CD4-positive, alpha-beta T cell treated with Interleukin-4 for 4 hours (primary cell): ENCODE results near the gene GSN.

Experiments
- DNase-seq: peaks from one replicate; pipeline ENCODE4 v3.0.0-alpha.2; 2020

Gene GSN

DNA sequence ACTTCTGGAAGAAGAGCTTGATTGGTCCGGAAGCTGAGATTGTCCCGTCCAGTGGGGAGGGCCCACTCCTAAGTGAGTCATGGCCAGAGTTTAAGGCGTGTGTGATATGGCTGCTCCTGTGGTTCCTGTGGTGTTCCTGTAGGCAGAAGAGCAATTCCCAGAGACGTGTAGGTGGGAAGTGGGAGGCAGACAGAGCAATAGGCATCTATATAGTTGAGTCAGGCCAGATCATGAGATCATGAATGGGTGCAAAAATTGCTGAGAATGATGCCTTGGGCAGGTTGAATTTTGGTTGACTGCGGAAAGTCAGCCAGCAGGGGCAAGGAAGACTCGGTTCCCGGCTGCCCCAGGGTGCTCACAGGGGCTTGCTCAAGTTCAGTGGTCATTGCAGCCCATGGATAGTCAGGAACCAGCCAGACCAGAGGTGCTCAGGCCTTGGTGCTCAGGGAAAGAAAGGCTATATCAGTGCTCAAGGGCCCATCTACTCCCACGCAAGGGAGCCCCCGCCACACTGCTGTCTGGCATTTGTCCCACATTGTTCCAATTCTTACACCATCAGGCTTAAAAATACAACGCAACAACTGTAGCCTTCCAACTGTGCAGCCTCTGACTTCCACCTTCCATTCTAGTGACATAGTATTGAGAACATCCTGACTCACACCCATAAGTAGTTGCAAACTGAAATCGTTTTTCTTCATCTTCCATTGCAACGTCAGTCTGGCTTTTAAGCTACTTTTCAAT is 21.0 kb upstream of the GSN start:
- DNase-seq: no peak

DNA sequence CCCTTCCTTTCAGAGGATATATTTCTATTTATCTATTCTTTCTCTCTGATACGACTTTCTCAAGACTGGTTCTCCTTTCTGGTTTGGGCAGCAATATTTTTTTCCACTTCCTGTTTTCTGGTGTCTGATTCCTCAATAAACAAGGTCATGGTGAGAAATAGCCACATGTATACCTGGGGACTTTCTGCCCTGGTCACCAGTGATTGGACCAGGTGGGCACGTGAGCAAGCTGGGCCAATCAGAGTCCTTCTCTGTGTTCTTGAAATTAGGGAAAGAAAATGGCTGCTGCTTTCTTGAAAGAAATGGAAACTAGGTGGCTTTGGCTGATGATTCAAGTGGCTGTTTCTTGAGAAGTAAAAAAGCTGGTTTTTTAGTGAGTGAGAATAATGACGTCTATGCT is 18.4 kb upstream of the GSN start:
- no peak for DNase-seq

DNA sequence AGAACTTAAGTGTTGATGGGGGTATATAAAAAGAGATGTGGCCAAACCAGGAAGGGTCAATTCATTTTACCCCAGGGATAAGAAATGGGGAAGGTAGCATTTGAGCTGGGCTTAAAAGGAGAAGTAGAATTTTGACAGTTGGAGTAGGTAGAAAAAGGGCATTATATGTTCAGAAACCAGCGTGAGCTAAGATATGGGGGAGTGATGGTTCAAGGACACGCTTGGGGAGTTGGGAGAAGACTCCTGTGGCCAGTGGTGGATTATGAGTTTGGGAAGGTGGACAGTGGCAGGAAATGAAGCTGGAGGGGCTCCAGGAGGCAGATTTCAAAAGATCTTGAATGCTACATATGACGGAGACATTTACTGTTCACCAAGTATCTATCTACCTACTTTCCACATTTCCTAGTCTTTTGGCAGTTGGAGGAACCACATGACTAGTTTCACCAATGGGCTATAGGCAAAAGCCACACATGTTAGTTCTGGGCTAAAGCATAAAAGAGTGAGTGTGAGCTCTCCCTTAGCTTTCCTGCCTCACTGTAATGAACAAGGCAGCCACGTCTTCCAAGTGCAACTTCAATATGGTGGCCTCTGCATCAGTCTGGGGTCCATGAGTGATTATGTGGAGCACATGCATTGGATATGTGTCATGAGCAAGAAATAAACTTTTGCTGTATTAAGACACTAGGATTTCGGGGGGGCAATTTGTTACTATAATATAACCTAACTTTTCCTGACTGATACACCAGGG is 15.7 kb upstream of the GSN start:
- no peak for DNase-seq

DNA sequence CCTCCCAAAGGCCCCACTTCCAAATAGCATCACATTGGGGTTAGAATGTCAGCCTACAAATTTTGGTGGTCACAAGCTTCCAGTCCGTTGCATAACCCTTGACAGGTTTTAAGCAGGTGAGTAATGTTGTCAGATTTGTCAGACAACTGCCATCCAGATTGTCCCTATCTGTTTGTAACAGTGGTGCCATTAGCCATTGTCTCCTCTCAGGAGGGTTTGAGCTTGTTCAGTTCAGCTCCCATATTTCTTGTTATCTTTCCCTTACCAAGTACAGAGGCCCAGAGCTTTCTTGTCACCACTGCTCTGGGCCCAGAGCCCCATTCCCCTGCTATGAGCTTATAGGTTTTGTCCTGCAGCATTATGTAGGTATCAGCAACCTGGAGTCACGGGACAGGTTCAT is 14.8 kb upstream of the GSN start:
- DNase-seq: no peak

DNA sequence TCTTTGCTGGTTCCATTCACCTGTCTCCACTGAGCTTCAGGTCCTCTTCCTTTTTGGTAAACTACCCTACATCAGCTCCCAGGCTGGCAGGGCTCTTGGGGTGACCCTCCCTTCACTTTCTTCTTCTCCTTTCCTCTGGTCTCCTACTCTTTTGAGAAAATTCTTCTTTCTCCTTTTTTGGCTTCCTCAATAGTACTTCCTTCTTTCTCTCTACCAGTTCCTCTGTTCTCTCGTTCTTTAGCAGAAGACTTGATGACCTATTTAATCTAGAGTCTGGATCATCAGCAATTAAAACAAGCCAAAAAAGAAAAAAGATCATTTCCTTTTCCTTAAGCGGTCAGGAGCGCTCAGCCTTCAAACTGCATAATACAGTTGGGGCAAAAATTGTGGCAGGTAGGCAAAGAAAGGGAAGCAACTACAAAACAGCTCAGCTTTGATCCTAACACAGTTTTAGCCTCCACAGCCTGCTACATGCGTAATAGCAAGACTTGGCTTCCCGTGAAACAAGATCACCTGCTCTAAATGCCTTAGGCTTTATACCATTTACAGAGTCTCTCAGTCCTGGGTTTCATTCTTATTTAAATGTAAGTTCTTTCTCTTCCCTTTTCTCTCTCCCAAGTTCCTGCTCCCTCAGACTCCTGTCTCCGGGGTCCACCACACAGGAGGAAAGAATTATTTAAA is 14.0 kb upstream of the GSN start:
- no peak for DNase-seq

DNA sequence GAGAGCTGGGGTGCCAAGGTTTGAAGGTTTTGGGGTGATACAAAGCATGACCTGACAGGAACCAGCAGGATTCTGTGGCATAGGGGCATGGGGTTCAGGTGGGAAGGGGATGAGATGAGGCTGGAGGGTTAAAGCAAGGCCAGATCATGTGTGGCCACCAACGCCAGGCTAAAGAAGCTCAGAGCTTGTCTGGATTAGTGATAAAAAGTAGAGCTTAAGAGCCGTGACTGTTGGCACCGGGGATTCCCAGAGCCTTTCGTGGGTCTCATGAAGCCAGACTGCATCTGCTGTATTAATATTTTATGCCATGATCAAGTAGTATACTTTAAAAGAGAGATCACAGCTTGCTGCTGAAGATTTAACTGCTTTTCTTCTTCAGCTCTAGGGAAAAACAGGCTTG is 8.5 kb upstream of the GSN start:
- DNase-seq: no peak

DNA sequence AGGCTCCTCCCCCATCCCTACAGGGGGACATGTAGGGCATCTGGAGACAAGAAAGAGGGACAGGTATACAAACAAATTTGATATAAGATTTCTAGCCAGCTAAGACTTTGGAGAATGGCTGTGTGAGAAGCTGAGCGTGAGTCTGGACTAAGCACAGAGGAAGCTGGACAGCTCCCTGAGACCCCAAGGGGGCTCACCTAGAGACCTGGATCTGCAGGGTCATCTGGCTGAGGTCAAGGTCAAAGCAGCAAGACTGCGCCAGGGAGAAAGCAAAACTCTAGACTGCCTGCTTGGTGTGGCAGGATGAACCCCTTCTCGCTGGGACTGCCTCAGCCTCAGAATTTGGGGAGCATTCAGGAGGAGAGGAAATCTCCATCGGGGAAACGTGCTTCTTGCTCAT is 8.0 kb upstream of the GSN start:
- no peak for DNase-seq

DNA sequence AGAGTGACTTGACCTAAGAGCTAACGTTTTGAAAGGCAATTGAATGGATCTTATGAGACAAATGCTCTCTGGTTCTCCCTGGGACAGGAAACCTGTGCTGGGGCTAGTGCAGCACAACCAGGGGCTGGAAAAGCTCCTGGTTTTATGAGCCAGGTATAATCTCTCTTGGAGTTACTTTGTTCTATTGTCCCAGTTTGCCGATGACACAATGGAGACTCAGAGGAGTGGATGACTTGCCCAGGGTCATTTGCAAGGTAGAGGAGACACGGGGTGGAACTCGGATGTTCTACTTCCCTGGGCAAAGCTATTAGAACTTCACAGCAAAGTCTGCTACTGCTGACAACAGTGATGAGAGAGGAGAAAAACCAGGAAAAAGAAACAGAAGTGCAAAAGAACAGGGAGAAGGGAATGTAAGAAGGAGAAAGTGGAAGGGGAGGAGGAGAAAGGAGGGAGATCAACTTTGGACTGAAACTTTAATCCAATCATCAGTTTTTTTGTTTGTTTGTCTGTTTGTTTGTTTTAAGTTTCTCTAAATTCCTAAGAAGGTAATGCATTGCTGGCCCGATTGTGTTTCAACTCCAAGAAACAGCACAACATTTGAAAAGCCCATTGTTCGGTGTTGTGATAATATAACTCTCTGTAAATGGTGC is 7.4 kb upstream of the GSN start:
- DNase-seq: no peak

DNA sequence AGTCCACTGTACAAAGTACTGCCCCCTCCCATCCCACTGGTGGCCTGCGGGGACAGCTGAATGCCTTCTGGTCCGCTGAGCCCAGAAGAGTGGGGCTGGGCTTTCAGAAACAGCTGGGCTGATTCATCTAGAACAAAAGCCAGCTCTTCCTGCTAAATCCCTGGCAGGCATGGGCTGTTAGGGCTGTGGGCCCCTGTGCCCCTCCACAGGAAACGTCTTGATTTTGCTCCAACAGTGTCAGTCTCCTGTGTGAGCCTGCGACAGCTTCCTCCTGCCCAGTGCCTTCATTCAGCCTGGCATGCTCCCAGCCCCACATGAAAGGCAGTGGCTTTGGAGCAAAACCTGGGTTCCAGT is 6.9 kb upstream of the GSN start:
- no peak for DNase-seq

DNA sequence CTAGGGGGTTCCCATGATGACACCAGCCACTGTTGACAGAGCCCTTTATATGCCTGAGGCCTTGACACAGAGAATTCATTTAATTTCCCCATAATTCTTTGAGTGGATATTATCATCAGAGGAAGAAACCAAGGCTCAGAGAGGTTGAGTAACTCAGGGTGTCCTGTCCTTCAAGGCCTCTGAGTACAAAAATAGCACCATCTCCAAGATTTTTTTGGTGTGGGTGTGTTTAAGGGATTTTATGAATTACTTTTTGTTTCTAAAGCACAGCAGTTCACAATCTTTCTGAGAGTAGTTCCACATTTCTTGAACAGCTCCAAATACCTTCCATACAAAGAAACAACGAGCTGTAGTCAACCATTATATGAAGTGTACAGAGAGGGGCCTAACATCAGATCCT is 6.2 kb upstream of the GSN start:
- no peak for DNase-seq

DNA sequence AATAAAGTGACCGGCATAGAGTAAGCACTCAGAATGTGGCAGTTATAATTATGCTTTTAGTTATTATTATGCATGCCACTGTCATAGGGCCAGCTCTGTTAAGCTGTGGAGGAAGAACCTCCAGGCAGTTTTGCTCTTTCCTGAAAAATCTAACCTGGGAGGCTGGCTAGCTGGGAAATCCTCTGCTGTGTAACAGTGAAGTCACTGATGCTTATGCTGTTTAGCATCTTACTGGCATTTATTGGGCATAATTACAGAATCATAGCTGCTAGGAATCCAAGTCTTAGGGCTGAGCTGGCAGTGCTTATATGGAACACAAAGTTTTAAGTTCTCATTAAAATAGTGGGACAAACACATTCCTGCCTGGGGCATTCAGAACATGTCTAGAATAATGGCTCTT is 5.5 kb upstream of the GSN start:
- no peak for DNase-seq

DNA sequence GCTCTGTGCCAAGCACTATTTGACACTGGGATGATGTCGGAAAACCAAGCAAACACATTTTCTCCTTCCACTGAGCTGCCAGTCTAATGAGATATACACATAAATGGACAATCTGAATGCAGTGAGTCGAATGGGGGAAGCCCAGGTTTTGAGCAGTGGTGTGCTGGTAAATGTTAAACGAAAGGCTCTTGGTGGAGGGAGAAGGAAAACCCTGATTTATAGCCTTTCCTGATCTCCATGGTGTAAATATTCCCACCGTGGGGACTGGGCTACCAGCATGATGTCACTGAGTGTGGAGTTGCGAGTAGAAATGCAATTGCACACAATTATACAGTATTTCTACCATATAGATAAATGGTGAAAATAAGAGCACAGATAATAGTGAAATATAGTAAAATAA is 5.0 kb upstream of the GSN start:
- DNase-seq: no peak

DNA sequence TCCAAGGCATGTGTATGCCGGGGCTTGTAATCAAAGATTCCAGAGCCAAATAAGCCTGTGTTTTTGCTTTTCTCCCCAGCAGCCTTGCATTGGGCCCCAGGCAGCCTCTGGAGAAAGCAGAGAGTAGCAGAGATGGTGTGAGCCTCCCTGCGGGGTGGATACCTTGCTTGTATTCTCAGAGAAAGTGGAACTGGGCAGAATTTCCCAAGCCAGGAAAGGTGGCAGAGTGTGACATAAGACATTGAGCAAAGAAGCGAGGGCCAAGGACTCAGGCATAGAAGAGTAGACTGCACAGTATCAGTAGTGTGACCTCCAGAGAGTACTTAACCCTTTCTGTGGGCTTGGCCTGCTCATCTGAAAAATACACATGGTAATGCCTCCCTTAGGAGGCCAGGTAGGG is 1.6 kb upstream of the GSN start:
- DNase-seq: no peak

DNA sequence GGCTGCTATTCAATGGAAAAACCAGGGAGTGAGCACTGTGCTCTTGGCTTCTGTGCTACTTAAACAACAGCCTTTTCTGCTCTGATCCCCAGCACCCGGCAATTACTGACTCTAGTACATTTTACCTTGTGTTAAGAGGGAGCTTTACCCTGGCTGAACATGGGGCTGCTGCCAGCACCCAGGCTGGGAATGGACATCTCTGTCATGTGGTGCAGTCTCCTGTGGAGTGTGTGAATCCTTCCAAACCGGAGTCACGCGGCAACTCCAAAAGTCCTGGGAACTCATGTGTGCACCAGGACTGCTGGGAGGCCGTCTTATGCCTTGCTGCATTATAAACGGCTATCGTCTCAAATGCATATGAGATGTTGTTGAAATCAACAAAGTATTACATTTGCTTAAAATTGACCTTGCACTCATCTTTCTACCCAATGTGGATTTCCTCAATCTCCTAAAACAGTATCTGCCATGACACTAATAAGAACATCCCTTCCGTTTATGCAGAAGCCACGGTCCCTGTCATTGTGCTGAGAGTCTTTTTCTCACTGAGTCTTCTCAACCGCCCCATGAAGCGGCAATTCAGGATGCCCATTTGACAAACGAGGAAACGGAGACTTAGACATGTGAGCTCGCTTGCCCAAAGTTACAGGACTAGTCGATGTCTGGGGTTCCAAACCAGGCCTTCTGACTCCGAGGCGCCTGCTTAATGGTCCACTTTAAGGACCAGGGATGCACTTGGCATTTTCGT is 884 bp upstream of the GSN start:
- DNase-seq: no peak

DNA sequence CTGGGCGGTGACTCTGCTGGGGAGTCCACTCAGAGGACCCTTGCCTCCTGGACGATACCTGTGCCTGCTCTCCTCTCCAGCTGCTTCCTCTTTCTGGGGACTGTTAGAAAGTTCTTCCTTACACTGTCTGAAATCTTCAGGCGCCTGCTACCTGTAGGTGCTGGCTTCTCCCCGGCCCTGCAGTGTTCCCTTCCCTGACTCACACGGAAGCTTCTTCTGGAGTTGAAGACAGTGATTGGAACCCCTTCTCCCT is 562 bp downstream of the GSN start:
- no peak for DNase-seq

DNA sequence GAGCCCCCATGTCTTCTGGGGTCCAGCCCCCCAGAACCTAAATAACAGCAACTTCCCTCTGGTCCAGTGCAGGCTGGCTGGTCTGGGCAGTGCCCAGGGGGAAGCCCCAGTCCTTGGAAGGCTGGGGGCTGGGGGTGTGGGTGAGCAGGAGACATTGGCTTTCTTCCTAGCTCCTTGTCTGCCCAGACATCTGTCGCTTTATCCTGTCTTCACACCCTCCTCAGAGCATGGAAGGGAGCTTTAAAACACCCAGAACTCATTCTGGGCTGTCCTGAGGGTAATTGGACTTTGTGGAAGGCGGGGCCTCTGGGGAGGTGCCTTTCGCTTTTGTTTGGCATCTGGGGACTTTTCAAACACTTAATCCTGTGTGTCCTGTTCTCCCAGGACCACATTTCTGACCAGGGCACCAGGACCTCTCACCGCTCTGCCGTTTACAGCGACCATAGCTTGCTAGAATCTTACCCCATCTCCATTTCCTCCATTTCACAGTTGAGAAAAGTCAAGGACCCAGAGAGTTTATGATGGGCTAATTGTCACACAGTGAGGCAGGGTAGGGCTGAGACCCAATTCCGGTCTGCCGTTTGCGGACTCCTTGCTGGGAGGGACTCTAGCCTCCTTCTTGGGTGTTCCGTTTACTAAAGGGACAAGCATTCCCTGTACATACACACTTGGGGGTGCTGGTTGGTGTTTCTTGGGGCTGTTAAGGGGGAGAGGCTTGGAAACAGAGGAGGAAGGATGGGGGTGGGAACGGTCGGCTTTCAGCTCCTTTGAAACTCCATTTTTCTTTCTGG is 1.1 kb downstream of the GSN start:
- no peak for DNase-seq

DNA sequence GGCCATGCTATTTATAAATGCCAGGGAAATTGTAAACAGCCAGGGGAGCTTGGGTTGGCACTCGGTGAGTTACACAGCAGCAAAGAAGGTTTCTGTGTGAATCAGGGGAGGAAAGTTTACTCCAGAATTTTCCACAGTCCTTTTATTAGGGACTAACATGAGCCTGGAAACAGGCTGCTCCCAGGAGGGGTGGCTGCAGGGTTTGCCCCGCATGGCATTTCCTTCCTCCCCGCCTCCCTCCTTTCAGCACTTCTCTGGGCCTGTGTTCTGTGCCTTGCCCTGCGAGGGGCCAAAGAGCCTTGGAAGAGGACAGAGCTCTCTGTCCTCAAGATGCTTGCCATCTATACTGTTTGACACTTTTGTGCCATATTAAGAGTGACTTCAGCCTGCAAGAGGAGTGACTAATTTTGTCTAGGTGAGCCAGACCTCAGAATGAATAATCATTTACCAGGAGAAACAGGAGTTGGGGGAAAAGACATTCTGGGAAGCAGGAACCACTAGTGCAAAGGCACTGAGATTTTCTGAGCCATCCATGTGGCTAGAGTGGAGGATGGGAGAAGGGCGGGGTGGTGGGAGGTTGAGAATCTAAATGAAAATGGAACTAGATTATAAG is 1.8 kb downstream of the GSN start:
- no peak for DNase-seq

DNA sequence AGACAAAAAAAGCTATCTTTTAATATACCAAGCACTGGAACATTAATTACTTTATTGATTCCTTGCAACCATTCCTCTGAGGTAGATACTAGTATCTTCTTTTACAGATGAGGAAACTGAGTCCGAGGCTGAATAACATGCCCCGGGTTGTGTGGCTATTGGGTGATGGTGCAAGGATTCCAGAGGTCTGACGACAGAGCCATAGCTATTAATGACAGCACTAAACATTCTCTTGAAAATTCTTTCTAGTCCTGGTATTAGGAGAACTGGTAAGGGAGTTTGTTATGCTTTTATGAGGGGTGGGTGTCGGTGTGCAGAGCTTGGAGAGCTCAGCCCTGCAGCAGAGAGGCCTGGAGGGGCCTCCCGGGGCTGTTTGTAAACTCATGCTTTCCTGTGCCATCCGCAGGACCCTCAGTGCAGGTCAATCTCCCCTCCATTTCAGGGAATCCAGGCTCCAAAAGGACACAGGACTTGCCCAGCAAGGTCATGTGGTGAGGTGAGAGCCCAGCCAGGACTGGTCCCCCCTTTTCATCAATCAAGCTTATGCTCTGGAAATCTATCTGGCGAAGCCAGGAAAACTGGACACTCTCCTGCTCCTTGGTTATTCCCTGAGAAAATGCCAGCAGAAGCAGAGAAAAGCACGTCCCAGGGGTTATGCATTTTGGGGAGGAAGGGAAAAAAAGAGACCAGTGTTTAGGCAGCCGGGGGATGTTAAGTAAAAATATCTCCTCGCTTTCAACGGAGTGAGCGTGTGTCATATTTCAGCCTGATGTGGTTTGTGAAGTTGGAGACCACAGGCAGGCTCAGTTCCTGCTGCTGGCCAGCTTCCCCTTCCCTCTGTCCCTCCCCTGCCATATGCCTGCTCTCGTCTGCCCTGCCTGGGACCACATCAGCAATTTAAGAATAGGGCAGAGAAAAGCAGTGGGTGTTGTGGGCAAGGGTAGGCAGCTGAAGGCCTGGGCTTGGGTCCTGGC is 3.7 kb downstream of the GSN start:
- DNase-seq: no peak

DNA sequence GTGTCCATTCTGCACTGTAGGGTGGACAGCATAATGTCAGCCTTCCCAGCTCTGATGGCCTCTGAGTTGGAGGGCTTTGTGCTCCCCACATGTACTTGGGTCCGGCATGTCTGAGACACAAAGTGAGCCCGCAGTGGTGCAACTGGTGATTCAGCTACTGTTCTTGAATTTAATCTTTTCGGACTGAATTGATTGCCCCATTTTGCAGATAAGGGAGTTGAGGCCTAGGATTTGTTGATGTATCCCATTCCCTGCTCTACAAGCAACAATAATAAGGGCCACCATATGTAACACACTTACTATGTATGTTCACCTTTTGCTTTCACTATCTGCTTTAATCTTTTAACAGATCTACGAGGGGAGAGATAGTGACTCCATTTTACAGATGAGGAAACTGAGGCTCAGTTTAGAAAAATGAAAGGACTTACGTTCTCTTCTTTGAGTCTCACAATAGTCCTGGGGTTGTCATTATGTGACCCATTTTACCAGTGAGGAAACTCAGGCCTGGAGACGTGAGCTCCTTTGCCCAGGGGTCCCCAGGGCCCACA is 4.5 kb downstream of the GSN start:
- DNase-seq: no peak

DNA sequence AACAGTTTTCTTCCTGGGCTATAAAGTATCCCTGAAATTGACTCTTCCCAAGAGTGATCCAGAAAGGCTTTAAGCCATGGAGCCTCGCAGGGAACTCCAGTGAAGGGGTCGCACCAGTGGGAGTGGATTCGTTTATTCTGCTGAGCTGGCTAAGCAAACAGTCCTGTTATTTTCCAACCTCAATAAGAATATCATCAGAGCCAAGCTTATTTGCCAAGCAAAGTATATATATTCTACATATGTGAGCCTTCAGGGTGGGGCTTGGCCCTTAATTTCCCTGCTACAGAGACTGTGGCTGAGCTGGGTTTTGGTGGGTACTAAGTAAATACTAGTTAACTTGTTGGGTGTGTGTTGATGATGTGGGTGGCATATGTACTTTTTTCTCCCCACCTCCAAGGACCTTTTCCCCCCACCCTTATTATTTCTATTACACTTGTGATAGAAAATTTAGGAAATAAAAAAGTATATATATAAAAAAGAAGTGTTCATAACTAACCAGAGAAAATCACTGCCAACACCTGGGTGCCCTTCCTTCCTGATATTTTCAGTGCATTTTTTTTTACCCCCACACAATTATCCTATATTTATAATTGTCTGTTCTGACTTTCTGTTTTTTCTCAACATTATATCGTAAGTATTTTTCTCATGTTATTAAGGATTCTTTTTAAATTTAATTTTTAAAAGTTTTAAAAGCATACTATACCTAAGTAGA is 5.3 kb downstream of the GSN start:
- no peak for DNase-seq
